IMR-90 (cell line): ENCODE results near the gene SNRNP40. TPM values are rescaled to one million over a fixed set of nuclear protein-coding genes. Genes with fewer than 3 reads are reported as not detected.

Experiments
- ATAC-seq: fragments of 200-7000 bp; cut with Tn5 transposase; 2 replicates; pipeline ENCODE4 v1.9.1; 2020; ENCODE audit warnings: low read depth, mild to moderate bottlenecking, moderate library complexity
- BruUV-seq: library from RNA; stranded (reverse); fragments of 400-500 nt; replicated peaks from 2 replicates; lab custom pipeline; 2021; lab: Mats Ljungman, UMichigan
- CTCF ChIA-PET: fragments of 300-600 bp; formaldehyde crosslinking; extraction: SDS; loops from one replicate; lab custom pipeline; 2021; ENCODE audit warnings: antibody characterized with exemption; lab: Yijun Ruan, JAX
- POLR2A ChIA-PET: fragments of 300-600 bp; sonication (Branson Sonifier 250); formaldehyde crosslinking; loops from one replicate; lab custom pipeline; 2022; ENCODE audit warnings: antibody characterized with exemption; ENCODE audit not compliant: unreplicated experiment; lab: Charles Lee
- DNase-seq: peaks from one replicate; pipeline ENCODE4 v3.0.0; 2013
- H2AFZ ChIP-seq: replicated peaks from 2 replicates; pipeline ENCODE3; 2013; ENCODE audit warnings: low read length, mild to moderate bottlenecking; ENCODE audit not compliant: poor library complexity
- H2AK5ac ChIP-seq: 2 replicates; pipeline ENCODE4 v1.6.1; 2013; ENCODE audit warnings: low read depth, low read length, inconsistent platforms
- H2AK9ac ChIP-seq: replicated peaks from 2 replicates; pipeline ENCODE3; 2013; ENCODE audit warnings: mild to moderate bottlenecking, low read depth, low read length, moderate library complexity; ENCODE audit not compliant: poor library complexity
- H2BK120ac ChIP-seq: 2 replicates; pipeline ENCODE4 v1.6.1; 2013; ENCODE audit warnings: low read depth, low read length, inconsistent platforms
- H2BK15ac ChIP-seq: 3 replicates; pipeline ENCODE4 v1.6.1; 2013; ENCODE audit warnings: low read depth, low read length, inconsistent platforms
- H2BK20ac ChIP-seq: 2 replicates; pipeline ENCODE4 v1.6.1; 2013; ENCODE audit warnings: low read depth, mild to moderate bottlenecking, inconsistent platforms, low read length, moderate library complexity
- H2BK5ac ChIP-seq: 2 replicates; pipeline ENCODE4 v1.6.1; 2013; ENCODE audit warnings: mild to moderate bottlenecking, low read depth, low read length, inconsistent platforms; ENCODE audit not compliant: poor library complexity, severe bottlenecking
- H3K14ac ChIP-seq: replicated peaks from 2 replicates; pipeline ENCODE4 v1.6.1; 2013; ENCODE audit warnings: low read depth, low read length, inconsistent platforms
- H3K18ac ChIP-seq: 2 replicates; pipeline ENCODE4 v1.6.1; 2013; ENCODE audit warnings: low read depth, low read length, control low read depth
- H3K23ac ChIP-seq: 2 replicates; pipeline ENCODE4 v1.6.1; 2013; ENCODE audit warnings: low read depth, low read length, inconsistent platforms
- H3K27ac ChIP-seq: 2 replicates; pipeline ENCODE4 v1.5.1; 2013; ENCODE audit warnings: mild to moderate bottlenecking, control low read depth, low read length; ENCODE audit not compliant: insufficient read depth
- H3K27me3 ChIP-seq: 2 replicates; pipeline ENCODE4 v1.6.1; 2013; ENCODE audit warnings: low read length; ENCODE audit not compliant: control insufficient read depth, insufficient read depth
- H3K36me3 ChIP-seq: 2 replicates; pipeline ENCODE4 v1.6.1; 2013; ENCODE audit warnings: low read length, mixed read lengths; ENCODE audit not compliant: control insufficient read depth, insufficient read depth
- H3K4ac ChIP-seq: 2 replicates; pipeline ENCODE4 v1.6.1; 2013; ENCODE audit warnings: low read depth, low read length, inconsistent platforms
- H3K4me1 ChIP-seq: 2 replicates; pipeline ENCODE4 v1.6.1; 2013; ENCODE audit warnings: low read length, mixed read lengths; ENCODE audit not compliant: control insufficient read depth, insufficient read depth
- H3K4me2 ChIP-seq: 2 replicates; pipeline ENCODE4 v1.6.1; 2013; ENCODE audit warnings: low read depth, mild to moderate bottlenecking, control low read depth, low read length, moderate library complexity
- H3K4me3 ChIP-seq: 2 replicates; pipeline ENCODE4 v1.5.1; 2013; ENCODE audit warnings: low read depth, mild to moderate bottlenecking, control low read depth, low read length, moderate library complexity; ENCODE audit not compliant: insufficient read depth
- H3K56ac ChIP-seq: 2 replicates; pipeline ENCODE4 v1.6.1; 2013; ENCODE audit warnings: low read length, inconsistent platforms; ENCODE audit not compliant: insufficient read depth; ENCODE audit errors: extremely low read depth
- H3K79me1 ChIP-seq, 2 experiments: 2 replicates each; pipeline ENCODE4 v1.6.1; 2013; ENCODE audit warnings: low read length in 2 of 2, inconsistent platforms in 1 of 2, low read depth in 1 of 2
- H3K9ac ChIP-seq: 2 replicates; pipeline ENCODE4 v1.6.1; 2013; ENCODE audit warnings: low read depth, low read length, control low read depth
- H3K9me1 ChIP-seq: 2 replicates; pipeline ENCODE4 v1.6.1; 2013; ENCODE audit warnings: low read length, inconsistent platforms; ENCODE audit not compliant: insufficient read depth
- H3K9me3 ChIP-seq: 2 replicates; pipeline ENCODE4 v1.6.1; 2013; ENCODE audit warnings: low read length; ENCODE audit not compliant: control insufficient read depth, insufficient read depth
- H4K20me1 ChIP-seq: 2 replicates; pipeline ENCODE4 v1.6.1; 2013; ENCODE audit warnings: low read length, inconsistent platforms; ENCODE audit not compliant: insufficient read depth
- H4K5ac ChIP-seq: 2 replicates; pipeline ENCODE4 v1.6.1; 2013; ENCODE audit warnings: mild to moderate bottlenecking, low read depth, low read length, control low read depth
- H4K8ac ChIP-seq, 2 experiments: 2 replicates each; pipeline ENCODE4 v1.6.1; 2013; ENCODE audit warnings: low read depth in 2 of 2, low read length in 2 of 2, control low read depth in 1 of 2, inconsistent platforms in 1 of 2
- H4K91ac ChIP-seq: 2 replicates; pipeline ENCODE4 v1.6.1; 2013; ENCODE audit warnings: low read depth, low read length, inconsistent platforms; ENCODE audit not compliant: insufficient read depth
- BHLHE40 ChIP-seq: fragments of 150-350 bp; IDR thresholded peaks from 2 replicates; pipeline ENCODE4 v1.6.1; 2016; ENCODE audit warnings: mild to moderate bottlenecking, low read depth, low read length
- CEBPB ChIP-seq: IDR thresholded peaks from 2 replicates; pipeline ENCODE4 v1.6.1; 2012; ENCODE audit warnings: low read depth, low read length, improper control_type of control experiment
- CHD1 ChIP-seq: IDR thresholded peaks from 2 replicates; pipeline ENCODE4 v1.6.1; 2012; ENCODE audit warnings: low read depth, low read length, improper control_type of control experiment
- CTCF ChIP-seq: conservative IDR thresholded peaks from 2 replicates; pipeline ENCODE4 v1.5.1; 2012; ENCODE audit warnings: mild to moderate bottlenecking, low read depth, low read length, improper control_type of control experiment
- ELK1 ChIP-seq: fragments of 150-350 bp; IDR thresholded peaks from 2 replicates; pipeline ENCODE4 v1.6.1; 2016; ENCODE audit warnings: low read depth, mild to moderate bottlenecking, low read length, moderate library complexity, borderline replicate concordance
- FOS ChIP-seq: fragments of 150-350 bp; IDR thresholded peaks from 2 replicates; pipeline ENCODE4 v1.6.1; 2016; ENCODE audit warnings: low read depth, low read length
- MAFK ChIP-seq: IDR thresholded peaks from 2 replicates; pipeline ENCODE4 v1.6.1; 2012; ENCODE audit warnings: low read depth, low read length, improper control_type of control experiment
- MAZ ChIP-seq: IDR thresholded peaks from 2 replicates; pipeline ENCODE4 v1.6.1; 2012; ENCODE audit warnings: low read depth, mild to moderate bottlenecking, low read length, improper control_type of control experiment, moderate library complexity, borderline replicate concordance
- MXI1 ChIP-seq: IDR thresholded peaks from 2 replicates; pipeline ENCODE4 v1.6.1; 2012; ENCODE audit warnings: low read depth, mild to moderate bottlenecking, low read length, moderate library complexity, borderline replicate concordance
- NFE2L2 ChIP-seq: fragments of 150-350 bp; IDR thresholded peaks from 2 replicates; pipeline ENCODE4 v1.6.1; 2016; ENCODE audit warnings: low read depth, mild to moderate bottlenecking, low read length
- POLR2A ChIP-seq: IDR thresholded peaks from 2 replicates; pipeline ENCODE4 v1.6.1; 2012; ENCODE audit warnings: mild to moderate bottlenecking, low read depth, low read length
- RAD21 ChIP-seq: IDR thresholded peaks from 2 replicates; pipeline ENCODE4 v1.6.1; 2012; ENCODE audit warnings: low read length, improper control_type of control experiment
- RCOR1 ChIP-seq: IDR thresholded peaks from 2 replicates; pipeline ENCODE4 v1.6.1; 2012; ENCODE audit warnings: mild to moderate bottlenecking, low read length, improper control_type of control experiment; ENCODE audit not compliant: insufficient replicate concordance
- RFX5 ChIP-seq: IDR thresholded peaks from 2 replicates; pipeline ENCODE4 v1.8.0; 2012; ENCODE audit warnings: low read depth, mild to moderate bottlenecking, low read length, moderate library complexity
- SMC3 ChIP-seq: fragments of 150-350 bp; IDR thresholded peaks from 2 replicates; pipeline ENCODE4 v1.6.1; 2016; ENCODE audit warnings: low read depth, mild to moderate bottlenecking, antibody characterized with exemption, low read length, moderate library complexity
- USF2 ChIP-seq: fragments of 150-350 bp; IDR thresholded peaks from 2 replicates; pipeline ENCODE4 v1.6.1; 2017; ENCODE audit warnings: mild to moderate bottlenecking, antibody characterized with exemption, low read length, low read depth
- WGBS, 2 experiments: methylation state at CpG; one replicate each; pipeline versions ENCODE4 v1.1.5 to v1.1.7; 2013; ENCODE audit warnings: missing lambda C conversion rate in 2 of 2; ENCODE audit not compliant: insufficient read length in 1 of 2; ENCODE audit errors: extremely low coverage in 2 of 2; 5-methylcytosine and 5-hydroxymethylcytosine counted together
- dilution Hi-C: fragments of 300-500 bp; cut with HindIII; formaldehyde crosslinking; loops from one replicate; pipeline ENCODE4 v1.14.3; 2018; ENCODE audit warnings: low sequenced_read_pairs; ENCODE audit not compliant: unreplicated experiment
- in situ Hi-C: fragments of 300-500 bp; cut with MboI; formaldehyde crosslinking; loops from 3 replicates; pipeline ENCODE4 v1.14.3; 2019; ENCODE audit warnings: low sequenced_read_pairs, inconsistent platforms, mixed read lengths
- intact Hi-C: fragments of 100-400 bp; cut with micrococcal nuclease; formaldehyde crosslinking; loops from 2 replicates; pipeline ENCODE4 v1.10.0; 2022
- polyA plus RNA-seq, 3 experiments: library from polyadenylated mRNA; depleted of rRNA; stranded (reverse); fragments of >200 nt; gene quantifications; 2 replicates each; pipeline ENCODE4 v1.2.3, GENCODE V29; 2012; ENCODE audit warnings: low replicate concordance in 1 of 3
- total RNA-seq: library from RNA; depleted of rRNA; stranded (reverse); fragments of >200 nt; gene quantifications from 2 replicates; pipeline ENCODE4 v1.2.3, GENCODE V29; 2012

SNRNP40 gene
- total and polyA plus RNA-seq, 2 of the 4 experiments (the other 2 are of a cell fraction) = 52.3 to 178 TPM

GRCh38 chr1:31261916-31262315 is 34.7 kb downstream of the SNRNP40 start:
- Histone ChIP-seq H4K5ac (no peak overlapping the region), H3K9me3 (no peaks in the 10 kb centered on the region), H3K9me1 (no peaks in the 10 kb centered on the region; the same call in 1 of the 2 replicates), H2AFZ (no peak overlapping the region), H3K23ac (no peak overlapping the region), H2BK15ac (no peak overlapping the region), H4K20me1 (no peaks in the 10 kb centered on the region), H2BK120ac (no peak overlapping the region), H2AK9ac (no peak overlapping the region), H3K9ac (no peak overlapping the region), H3K27ac (no peak overlapping the region), H3K36me3 (peaks cover 25% of the 10 kb centered on the region), H3K4me3 (no peak overlapping the region), H3K14ac (no peak overlapping the region), H4K91ac (no peak overlapping the region), H4K8ac (no peak overlapping the region), H3K27me3 (no peaks in the 10 kb centered on the region), H3K4me1 (no peaks in the 10 kb centered on the region), H3K56ac (no peak overlapping the region), H3K79me1 (no peaks in the 10 kb centered on the region; a peak in 1 of 4 replicates), H3K4ac (no peak overlapping the region), H2BK20ac (no peak overlapping the region), H2AK5ac (no peak overlapping the region), H3K4me2 (no peak overlapping the region), H3K18ac (no peak overlapping the region), H2BK5ac (no peak overlapping the region)
- POLR2A ChIA-PET = interaction anchor here (0.6 kb wide), 1 partner anchor 123 kb away, joined by 9 read pairs; no protein-coding TSS in a partner anchor
- CTCF ChIA-PET = interaction anchor here (0.7 kb wide), 1 partner anchor 848 kb away, joined by 3 read pairs; no protein-coding TSS in a partner anchor
- dilution Hi-C loops = no loop called here
- no peak for TF ChIP-seq CTCF
- no peak for TF ChIP-seq CHD1
- TF ChIP-seq MXI1 = no peak
- TF ChIP-seq RCOR1 = no peak
- TF ChIP-seq BHLHE40 = no peak
- TF ChIP-seq ELK1 = no peak
- no peak for TF ChIP-seq RAD21
- no peak for TF ChIP-seq USF2
- TF ChIP-seq MAZ = no peak
- no peak for TF ChIP-seq CEBPB
- no peak for TF ChIP-seq MAFK
- no peak for TF ChIP-seq RFX5
- TF ChIP-seq NFE2L2 = no peak
- no peak for TF ChIP-seq FOS
- no peak for TF ChIP-seq SMC3
- TF ChIP-seq POLR2A = no peak
- ATAC-seq (no peak), DNase-seq (no peak)
- no CpG with 5 or more reads among the region's 3 CpGs for WGBS, 2 experiments
- BruUV-seq = no TSS peak
- in situ Hi-C loops = no loop called here
- intact Hi-C loops = no loop called here
